WTC11 (cell line): Measurements from ENCODE around the gene PXN. TPM values are rescaled to one million over a fixed set of nuclear protein-coding genes. Genes with fewer than 3 reads are reported as not detected.

Source experiments
- ATAC-seq: fragments of 200-7000 bp; cut with Tn5 transposase; 2 replicates; pipeline ENCODE4 v1.10.0; 2021; ENCODE audit warnings: mild to moderate bottlenecking, moderate library complexity
- CTCF ChIA-PET: fragments of 300-600 bp; sonication (Branson Sonifier 250); formaldehyde crosslinking; loops from one replicate; lab custom pipeline; 2021; ENCODE audit warnings: antibody characterized with exemption; lab: Charles Lee
- POLR2A ChIA-PET: fragments of 350-600 bp; sonication (Branson Sonifier 250); formaldehyde crosslinking; loops from one replicate; lab custom pipeline; 2021; ENCODE audit warnings: antibody characterized with exemption; lab: Charles Lee
- DNase-seq: peaks from one replicate; pipeline ENCODE4 v3.0.0; 2021; ENCODE audit warnings: low spot score
- H3K27ac Mint-ChIP-seq: 2 replicates; pipeline ENCODE4 v1.8.0; 2021; ENCODE audit warnings: mixed read lengths
- H3K27me3 Mint-ChIP-seq: 2 replicates; pipeline ENCODE4 v1.8.0; 2021; ENCODE audit warnings: low read depth, mild to moderate bottlenecking, moderate library complexity, mixed read lengths
- H3K36me3 Mint-ChIP-seq: 2 replicates; pipeline ENCODE4 v1.8.0; 2021; ENCODE audit warnings: mixed read lengths
- H3K4me1 Mint-ChIP-seq: 2 replicates; pipeline ENCODE4 v1.8.0; 2022; ENCODE audit warnings: mixed read lengths
- H3K4me3 Mint-ChIP-seq: 2 replicates; pipeline ENCODE4 v1.8.0; 2021; ENCODE audit warnings: mild to moderate bottlenecking, moderate library complexity, mixed read lengths
- H3K9me3 Mint-ChIP-seq: 2 replicates; pipeline ENCODE4 v1.8.0; 2021; ENCODE audit warnings: mixed read lengths
- HMGA2 ChIP-seq: fragments of 250-450 bp; sonication (Bioruptor Pico); IDR thresholded peaks from 2 replicates; pipeline ENCODE4 v1.4.0; 2021; ENCODE audit warnings: mild to moderate bottlenecking, moderate library complexity
- JUN ChIP-seq: sonication (generic); formaldehyde crosslinking; IDR thresholded peaks from 2 replicates; pipeline ENCODE4 v1.8.0; 2023; ENCODE audit warnings: mild to moderate bottlenecking, missing genetic modification reagents
- NR3C1 ChIP-seq: sonication (generic); formaldehyde crosslinking; conservative IDR thresholded peaks from 2 replicates; pipeline ENCODE4 v1.8.1; 2023; ENCODE audit warnings: low read depth, mild to moderate bottlenecking, missing genetic modification reagents
- OVOL2 ChIP-seq: fragments of 250-450 bp; sonication (Bioruptor Pico); IDR thresholded peaks from 2 replicates; pipeline ENCODE4 v1.9.0; 2021; ENCODE audit warnings: mild to moderate bottlenecking, borderline replicate concordance
- ZNF396 ChIP-seq: fragments of 250-450 bp; sonication (Bioruptor Pico); IDR thresholded peaks from 2 replicates; pipeline ENCODE4 v1.8.0; 2021; ENCODE audit warnings: mild to moderate bottlenecking, moderate library complexity, borderline replicate concordance
- total RNA-seq: library from RNA; stranded (reverse); gene quantifications from 3 replicates; pipeline ENCODE4 v1.2.3, GENCODE V29; 2021
- TF ChIP-seq, protein P1 (sequence below): sonication (generic); formaldehyde crosslinking; IDR thresholded peaks from 2 replicates; pipeline ENCODE4 v1.8.0; 2022; ENCODE audit warnings: mild to moderate bottlenecking, missing genetic modification reagents
- TF ChIP-seq, protein P2 (sequence below): fragments of 250-450 bp; sonication (Bioruptor Pico); IDR thresholded peaks from 2 replicates; pipeline ENCODE4 v1.9.0; 2021; ENCODE audit warnings: mild to moderate bottlenecking
- TF ChIP-seq, protein P3 (sequence below): sonication (generic); formaldehyde crosslinking; conservative IDR thresholded peaks from 2 replicates; pipeline ENCODE4 v1.8.1; 2023; ENCODE audit warnings: mild to moderate bottlenecking, low read depth, missing genetic modification reagents, moderate library complexity
- TF ChIP-seq, protein P4 (sequence below): fragments of 250-450 bp; sonication (Bioruptor Pico); conservative IDR thresholded peaks from 2 replicates; pipeline ENCODE4 v1.9.0; 2021; ENCODE audit warnings: mild to moderate bottlenecking
- TF ChIP-seq, protein P5 (sequence below): sonication (generic); formaldehyde crosslinking; IDR thresholded peaks from 2 replicates; pipeline ENCODE4 v1.8.0; 2022; ENCODE audit warnings: missing genetic modification reagents
- TF ChIP-seq, protein P6 (sequence below): sonication (generic); formaldehyde crosslinking; conservative IDR thresholded peaks from 2 replicates; pipeline ENCODE4 v1.8.1; 2022; ENCODE audit warnings: mild to moderate bottlenecking, missing genetic modification reagents
- TF ChIP-seq, protein P7 (sequence below): sonication (generic); formaldehyde crosslinking; IDR thresholded peaks from 2 replicates; pipeline ENCODE4 v1.8.0; 2023; ENCODE audit warnings: missing genetic modification reagents, mild to moderate bottlenecking, borderline replicate concordance

Gene PXN
- total RNA-seq, 1 experiment from 2014 or later = 132 TPM

DNA sequence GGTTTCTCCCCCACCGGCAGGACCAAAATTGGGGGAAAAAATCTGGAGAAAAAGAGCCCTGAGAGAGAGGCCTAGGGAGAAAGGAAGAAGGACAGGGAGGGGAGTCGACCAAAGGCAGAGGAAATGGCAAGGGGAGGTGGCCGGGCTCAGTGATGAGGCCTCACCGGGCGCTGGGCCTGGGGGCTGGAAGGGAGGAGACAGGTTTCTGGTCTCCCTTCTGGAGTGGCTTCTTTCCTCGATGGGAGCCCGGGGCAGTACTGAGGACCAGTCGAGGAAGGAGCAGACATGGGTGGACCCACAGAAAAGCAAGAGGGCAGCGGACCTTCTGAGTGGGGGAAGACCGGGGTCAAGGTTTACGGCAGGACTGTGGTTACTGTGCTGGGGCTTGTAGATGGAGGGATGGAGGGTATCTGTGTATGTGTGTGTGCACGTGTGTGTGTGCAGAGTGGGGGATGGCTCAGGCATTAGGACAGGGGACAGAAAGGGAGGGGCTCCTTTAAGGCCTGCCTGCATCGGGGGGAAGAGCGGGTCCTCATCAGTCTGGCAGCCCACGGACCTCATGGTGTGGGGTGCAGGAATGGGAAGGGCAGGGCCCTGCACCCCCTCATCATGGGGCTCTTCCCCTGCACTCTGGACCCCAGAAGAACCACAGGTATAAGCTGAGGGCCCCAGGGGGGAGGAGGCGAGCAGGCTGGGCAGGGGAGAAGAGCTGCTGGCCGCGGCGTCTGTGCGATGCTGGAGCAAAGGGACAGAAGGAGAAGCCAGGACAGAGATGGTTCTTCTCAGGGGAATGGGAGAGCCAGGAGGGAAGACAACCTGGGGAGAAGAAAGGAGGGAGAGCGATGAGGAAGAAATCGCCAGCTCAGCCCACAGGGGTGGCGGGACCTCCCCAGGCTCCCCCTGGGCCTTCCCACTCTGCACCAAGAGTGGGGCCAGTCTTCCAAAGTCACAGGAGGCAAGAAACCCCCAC, 49.5 kb downstream of the PXN start:
- H3K27ac Mint-ChIP-seq = peak overlapping the region; percentile 84
- TF ChIP-seq, protein P1, sequence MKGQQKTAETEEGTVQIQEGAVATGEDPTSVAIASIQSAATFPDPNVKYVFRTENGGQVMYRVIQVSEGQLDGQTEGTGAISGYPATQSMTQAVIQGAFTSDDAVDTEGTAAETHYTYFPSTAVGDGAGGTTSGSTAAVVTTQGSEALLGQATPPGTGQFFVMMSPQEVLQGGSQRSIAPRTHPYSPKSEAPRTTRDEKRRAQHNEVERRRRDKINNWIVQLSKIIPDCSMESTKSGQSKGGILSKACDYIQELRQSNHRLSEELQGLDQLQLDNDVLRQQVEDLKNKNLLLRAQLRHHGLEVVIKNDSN (CRISPR knock-in tag) = no peak
- TF ChIP-seq JUN (CRISPR knock-in tag) = no peak
- TF ChIP-seq ZNF396 (CRISPR knock-in tag) = no peak
- TF ChIP-seq, protein P2, sequence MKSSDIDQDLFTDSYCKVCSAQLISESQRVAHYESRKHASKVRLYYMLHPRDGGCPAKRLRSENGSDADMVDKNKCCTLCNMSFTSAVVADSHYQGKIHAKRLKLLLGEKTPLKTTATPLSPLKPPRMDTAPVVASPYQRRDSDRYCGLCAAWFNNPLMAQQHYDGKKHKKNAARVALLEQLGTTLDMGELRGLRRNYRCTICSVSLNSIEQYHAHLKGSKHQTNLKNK (CRISPR knock-in tag) = no peak
- TF ChIP-seq, protein P3, sequence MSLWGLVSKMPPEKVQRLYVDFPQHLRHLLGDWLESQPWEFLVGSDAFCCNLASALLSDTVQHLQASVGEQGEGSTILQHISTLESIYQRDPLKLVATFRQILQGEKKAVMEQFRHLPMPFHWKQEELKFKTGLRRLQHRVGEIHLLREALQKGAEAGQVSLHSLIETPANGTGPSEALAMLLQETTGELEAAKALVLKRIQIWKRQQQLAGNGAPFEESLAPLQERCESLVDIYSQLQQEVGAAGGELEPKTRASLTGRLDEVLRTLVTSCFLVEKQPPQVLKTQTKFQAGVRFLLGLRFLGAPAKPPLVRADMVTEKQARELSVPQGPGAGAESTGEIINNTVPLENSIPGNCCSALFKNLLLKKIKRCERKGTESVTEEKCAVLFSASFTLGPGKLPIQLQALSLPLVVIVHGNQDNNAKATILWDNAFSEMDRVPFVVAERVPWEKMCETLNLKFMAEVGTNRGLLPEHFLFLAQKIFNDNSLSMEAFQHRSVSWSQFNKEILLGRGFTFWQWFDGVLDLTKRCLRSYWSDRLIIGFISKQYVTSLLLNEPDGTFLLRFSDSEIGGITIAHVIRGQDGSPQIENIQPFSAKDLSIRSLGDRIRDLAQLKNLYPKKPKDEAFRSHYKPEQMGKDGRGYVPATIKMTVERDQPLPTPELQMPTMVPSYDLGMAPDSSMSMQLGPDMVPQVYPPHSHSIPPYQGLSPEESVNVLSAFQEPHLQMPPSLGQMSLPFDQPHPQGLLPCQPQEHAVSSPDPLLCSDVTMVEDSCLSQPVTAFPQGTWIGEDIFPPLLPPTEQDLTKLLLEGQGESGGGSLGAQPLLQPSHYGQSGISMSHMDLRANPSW (CRISPR knock-in tag) = no peak
- no peak for TF ChIP-seq NR3C1 (CRISPR knock-in tag)
- TF ChIP-seq, protein P4, sequence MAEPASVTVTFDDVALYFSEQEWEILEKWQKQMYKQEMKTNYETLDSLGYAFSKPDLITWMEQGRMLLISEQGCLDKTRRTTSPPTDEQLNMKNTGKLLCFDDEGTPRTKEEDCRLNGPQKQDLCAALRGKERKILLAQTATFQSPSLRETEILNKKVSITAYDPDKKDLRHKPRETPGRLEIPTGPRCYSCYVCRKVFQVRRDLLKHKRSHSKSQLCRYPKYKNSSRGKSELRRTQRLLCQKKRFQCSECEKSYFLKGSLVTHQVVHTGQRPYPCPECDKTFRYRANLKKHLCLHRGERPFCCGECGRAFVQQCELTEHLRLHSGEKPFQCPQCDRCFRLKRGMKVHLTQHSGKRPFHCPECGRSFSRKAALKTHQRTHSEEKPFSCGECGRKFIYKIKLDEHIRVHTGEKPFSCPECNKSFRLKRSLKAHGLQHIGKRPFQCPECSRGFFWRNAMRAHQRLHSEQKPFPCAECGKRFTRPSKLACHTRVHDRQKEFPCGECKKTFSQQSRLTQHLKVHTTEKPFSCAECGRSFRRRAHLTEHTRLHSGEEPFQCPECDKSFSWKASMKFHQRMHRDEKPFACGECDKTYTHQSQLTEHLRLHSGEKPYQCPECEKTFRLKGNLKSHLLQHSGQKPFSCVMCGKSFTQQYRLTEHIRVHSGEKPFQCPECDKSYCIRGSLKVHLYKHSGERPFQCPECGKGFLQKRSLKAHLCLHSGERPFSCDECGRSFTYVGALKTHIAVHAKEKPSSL (CRISPR knock-in tag) = no peak
- TF ChIP-seq, protein P5, sequence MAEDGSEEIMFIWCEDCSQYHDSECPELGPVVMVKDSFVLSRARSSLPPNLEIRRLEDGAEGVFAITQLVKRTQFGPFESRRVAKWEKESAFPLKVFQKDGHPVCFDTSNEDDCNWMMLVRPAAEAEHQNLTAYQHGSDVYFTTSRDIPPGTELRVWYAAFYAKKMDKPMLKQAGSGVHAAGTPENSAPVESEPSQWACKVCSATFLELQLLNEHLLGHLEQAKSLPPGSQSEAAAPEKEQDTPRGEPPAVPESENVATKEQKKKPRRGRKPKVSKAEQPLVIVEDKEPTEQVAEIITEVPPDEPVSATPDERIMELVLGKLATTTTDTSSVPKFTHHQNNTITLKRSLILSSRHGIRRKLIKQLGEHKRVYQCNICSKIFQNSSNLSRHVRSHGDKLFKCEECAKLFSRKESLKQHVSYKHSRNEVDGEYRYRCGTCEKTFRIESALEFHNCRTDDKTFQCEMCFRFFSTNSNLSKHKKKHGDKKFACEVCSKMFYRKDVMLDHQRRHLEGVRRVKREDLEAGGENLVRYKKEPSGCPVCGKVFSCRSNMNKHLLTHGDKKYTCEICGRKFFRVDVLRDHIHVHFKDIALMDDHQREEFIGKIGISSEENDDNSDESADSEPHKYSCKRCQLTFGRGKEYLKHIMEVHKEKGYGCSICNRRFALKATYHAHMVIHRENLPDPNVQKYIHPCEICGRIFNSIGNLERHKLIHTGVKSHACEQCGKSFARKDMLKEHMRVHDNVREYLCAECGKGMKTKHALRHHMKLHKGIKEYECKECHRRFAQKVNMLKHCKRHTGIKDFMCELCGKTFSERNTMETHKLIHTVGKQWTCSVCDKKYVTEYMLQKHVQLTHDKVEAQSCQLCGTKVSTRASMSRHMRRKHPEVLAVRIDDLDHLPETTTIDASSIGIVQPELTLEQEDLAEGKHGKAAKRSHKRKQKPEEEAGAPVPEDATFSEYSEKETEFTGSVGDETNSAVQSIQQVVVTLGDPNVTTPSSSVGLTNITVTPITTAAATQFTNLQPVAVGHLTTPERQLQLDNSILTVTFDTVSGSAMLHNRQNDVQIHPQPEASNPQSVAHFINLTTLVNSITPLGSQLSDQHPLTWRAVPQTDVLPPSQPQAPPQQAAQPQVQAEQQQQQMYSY = no peak
- no peak for TF ChIP-seq OVOL2 (CRISPR knock-in tag)
- TF ChIP-seq, protein P6, sequence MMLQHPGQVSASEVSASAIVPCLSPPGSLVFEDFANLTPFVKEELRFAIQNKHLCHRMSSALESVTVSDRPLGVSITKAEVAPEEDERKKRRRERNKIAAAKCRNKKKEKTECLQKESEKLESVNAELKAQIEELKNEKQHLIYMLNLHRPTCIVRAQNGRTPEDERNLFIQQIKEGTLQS (CRISPR knock-in tag) = no peak
- no peak for TF ChIP-seq HMGA2
- TF ChIP-seq, protein P7, sequence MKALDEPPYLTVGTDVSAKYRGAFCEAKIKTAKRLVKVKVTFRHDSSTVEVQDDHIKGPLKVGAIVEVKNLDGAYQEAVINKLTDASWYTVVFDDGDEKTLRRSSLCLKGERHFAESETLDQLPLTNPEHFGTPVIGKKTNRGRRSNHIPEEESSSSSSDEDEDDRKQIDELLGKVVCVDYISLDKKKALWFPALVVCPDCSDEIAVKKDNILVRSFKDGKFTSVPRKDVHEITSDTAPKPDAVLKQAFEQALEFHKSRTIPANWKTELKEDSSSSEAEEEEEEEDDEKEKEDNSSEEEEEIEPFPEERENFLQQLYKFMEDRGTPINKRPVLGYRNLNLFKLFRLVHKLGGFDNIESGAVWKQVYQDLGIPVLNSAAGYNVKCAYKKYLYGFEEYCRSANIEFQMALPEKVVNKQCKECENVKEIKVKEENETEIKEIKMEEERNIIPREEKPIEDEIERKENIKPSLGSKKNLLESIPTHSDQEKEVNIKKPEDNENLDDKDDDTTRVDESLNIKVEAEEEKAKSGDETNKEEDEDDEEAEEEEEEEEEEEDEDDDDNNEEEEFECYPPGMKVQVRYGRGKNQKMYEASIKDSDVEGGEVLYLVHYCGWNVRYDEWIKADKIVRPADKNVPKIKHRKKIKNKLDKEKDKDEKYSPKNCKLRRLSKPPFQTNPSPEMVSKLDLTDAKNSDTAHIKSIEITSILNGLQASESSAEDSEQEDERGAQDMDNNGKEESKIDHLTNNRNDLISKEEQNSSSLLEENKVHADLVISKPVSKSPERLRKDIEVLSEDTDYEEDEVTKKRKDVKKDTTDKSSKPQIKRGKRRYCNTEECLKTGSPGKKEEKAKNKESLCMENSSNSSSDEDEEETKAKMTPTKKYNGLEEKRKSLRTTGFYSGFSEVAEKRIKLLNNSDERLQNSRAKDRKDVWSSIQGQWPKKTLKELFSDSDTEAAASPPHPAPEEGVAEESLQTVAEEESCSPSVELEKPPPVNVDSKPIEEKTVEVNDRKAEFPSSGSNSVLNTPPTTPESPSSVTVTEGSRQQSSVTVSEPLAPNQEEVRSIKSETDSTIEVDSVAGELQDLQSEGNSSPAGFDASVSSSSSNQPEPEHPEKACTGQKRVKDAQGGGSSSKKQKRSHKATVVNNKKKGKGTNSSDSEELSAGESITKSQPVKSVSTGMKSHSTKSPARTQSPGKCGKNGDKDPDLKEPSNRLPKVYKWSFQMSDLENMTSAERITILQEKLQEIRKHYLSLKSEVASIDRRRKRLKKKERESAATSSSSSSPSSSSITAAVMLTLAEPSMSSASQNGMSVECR = no peak
- ATAC-seq = peak; percentile 14
- peaks cover 8% of the 10 kb centered on the region for H3K4me1 Mint-ChIP-seq
- DNase-seq = no peak
- H3K4me3 Mint-ChIP-seq = no peak overlapping the region
- no peaks in the 10 kb centered on the region for H3K9me3 Mint-ChIP-seq
- POLR2A ChIA-PET = interaction anchor here (0.9 to 2.0 kb wide), 2 partner anchors 14 to 15 kb away, joined by 3 to 6 read pairs; partner anchors contain the start of gene RPLP0
- no peaks in the 10 kb centered on the region for H3K27me3 Mint-ChIP-seq
- CTCF ChIA-PET = interaction anchor here (0.6 to 4.7 kb wide), 8 partner anchors 10 to 49 kb away, joined by 3 to 39 read pairs (median 5); partner anchors contain the start of gene PXN
- peaks cover 53% of the 10 kb centered on the region for H3K36me3 Mint-ChIP-seq
